DMS53 treated with DMSO at 0.1 percent for 48 hours (cell line): ENCODE results near the gene NPLOC4.

Experiments used
- DNase-seq: peaks from one replicate; lab custom pipeline; 2025; ENCODE audit not compliant: unreplicated experiment; lab: John Stamatoyannopoulos, UW

Gene NPLOC4

GRCh38 chr17:81509972-81510784 lies 126.7 kb downstream of the NPLOC4 start:
- no peak for DNase-seq

- DNase-seq, result peak; percentile 48
Measured at GRCh38 chr17:81509207-81509971, 127.5 kb downstream of the NPLOC4 start.

- peak; percentile 48 for DNase-seq
Measured at GRCh38 chr17:81508639-81509206, 128.2 kb downstream of the NPLOC4 start.
